Sciatic nerve (tissue), 2 donors: ENCODE results near the gene ISYNA1. TPM values are rescaled to one million over a fixed set of nuclear protein-coding genes. Genes with fewer than 3 reads are reported as not detected.

Source experiments
- ATAC-seq: fragments of 200-7000 bp; cut with Tn5 transposase; one replicate; pipeline ENCODE4 v1.9.1; 2020; ENCODE audit warnings: mild to moderate bottlenecking, moderate library complexity
- DNase-seq: peaks from one replicate; pipeline ENCODE4 v3.0.0-alpha.2; 2020; ENCODE audit warnings: low spot score
- intact Hi-C: fragments of 100-400 bp; cut with DNase I; formaldehyde crosslinking; loops from one replicate; pipeline ENCODE4 v1.14.2; 2022
- total RNA-seq: library from RNA; stranded (reverse); fragmentation: NEBNext Ultra II Directional; extraction: Animal tissue kit (Norgen Biotek cat#: 25700); gene quantifications from one replicate; pipeline ENCODE4 v1.2.1, GENCODE V29; 2021
- donor health status: DM: no; HTN: no; CAD: no.
- donor health status: DM: no; HTN: no; CAD: no.

ISYNA1 gene
- total RNA-seq, result 112 TPM

DNA sequence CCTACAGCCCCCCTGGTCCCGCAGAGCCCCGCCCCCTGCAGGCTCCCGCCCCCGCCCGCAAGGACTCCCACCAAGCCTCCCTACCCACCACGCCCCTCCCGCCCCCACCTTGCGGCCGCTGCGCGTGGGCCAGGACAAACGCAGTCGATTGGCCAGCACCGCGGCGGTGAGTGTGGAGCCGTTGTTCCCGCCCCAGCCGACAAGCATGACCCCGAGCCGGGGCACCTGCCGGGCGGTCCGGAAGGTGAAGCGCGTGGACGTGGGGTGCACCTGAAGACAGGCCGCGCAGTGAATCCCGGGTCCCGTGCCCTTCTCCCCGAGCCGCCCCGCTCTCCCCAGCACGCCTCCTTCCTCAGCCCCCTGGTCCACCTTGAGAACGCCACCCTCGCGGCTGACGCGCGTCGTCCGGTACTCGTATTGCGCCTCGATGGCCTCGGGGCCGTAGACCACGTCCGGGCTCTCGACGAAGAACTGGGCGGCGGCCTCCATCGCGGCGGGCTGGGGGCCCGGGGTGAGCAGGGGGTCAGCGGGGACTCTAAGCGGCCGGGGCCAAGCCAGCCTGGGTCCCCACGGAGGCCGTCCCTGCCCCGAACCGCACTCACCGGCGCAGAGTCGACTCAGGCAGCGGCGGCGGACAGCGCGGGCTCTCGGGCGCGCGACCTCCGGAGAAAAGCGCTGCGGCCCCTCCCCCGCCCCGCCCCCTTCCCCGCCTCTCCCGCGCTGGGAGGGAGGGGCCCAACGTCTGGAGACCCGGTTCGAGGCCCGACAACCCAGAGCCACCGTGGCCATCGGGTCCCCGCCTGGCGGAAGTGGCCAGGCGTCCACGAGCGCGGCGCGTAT lies at the start of gene ISYNA1:
Gene ISYNA1 (minus strand): TSS at position 643 of the 840 bp plus-strand sequence. CDS start 154 bp downstream, at position 489.
- ATAC-seq (peak; percentile 47), DNase-seq (no peak)
- intact Hi-C loops, result no loop called here

- ATAC-seq, result no peak
- no peak for DNase-seq
- intact Hi-C loops, result no loop called here
These were observed 48.8 kb upstream of the ISYNA1 start for GRCh38 chr19:18486746-18487145.

- ATAC-seq (no peak), DNase-seq (no peak)
- intact Hi-C loops, result no loop called here
These were observed 47.1 kb upstream of the ISYNA1 start for GRCh38 chr19:18484992-18485391.

- intact Hi-C loops, result no loop called here
- ATAC-seq (no peak), DNase-seq (no peak)
These were observed 45.4 kb upstream of the ISYNA1 start for GRCh38 chr19:18483119-18483890.

DNA sequence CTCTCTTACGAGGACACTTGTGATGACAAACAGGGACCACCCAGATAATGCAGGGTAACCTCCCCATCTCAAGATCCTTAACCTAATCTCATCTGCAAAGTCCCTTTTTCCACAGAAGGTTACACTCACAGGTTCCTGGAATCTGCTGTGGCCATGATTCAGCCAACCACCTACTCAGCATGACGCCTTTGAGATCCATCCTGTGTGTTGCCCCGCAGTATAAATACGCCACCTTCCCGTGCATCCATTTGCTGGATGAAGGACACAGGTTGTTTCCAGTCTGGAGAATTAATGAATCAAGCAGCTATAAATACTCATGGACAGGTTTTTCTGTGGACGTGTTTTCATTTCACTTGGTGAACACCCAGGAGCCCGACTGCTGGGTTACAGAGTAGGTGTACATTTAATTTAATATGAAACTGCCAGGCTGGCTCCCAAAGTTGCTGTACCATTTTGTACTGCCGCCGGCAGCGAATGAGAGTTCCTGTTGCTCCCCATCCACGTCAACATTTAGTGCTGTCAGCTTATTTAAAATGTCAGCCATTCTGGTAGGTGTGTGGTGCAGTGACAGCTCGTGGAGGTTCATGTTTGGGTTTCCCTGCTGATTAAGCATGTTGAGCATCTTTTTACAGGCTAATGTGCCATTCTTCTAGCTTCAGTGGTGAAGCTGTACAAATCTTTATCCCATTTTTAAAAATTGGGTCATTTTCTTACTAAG lies 43.7 kb upstream of the ISYNA1 start:
- no peak for ATAC-seq
- intact Hi-C loops, result no loop called here

DNA sequence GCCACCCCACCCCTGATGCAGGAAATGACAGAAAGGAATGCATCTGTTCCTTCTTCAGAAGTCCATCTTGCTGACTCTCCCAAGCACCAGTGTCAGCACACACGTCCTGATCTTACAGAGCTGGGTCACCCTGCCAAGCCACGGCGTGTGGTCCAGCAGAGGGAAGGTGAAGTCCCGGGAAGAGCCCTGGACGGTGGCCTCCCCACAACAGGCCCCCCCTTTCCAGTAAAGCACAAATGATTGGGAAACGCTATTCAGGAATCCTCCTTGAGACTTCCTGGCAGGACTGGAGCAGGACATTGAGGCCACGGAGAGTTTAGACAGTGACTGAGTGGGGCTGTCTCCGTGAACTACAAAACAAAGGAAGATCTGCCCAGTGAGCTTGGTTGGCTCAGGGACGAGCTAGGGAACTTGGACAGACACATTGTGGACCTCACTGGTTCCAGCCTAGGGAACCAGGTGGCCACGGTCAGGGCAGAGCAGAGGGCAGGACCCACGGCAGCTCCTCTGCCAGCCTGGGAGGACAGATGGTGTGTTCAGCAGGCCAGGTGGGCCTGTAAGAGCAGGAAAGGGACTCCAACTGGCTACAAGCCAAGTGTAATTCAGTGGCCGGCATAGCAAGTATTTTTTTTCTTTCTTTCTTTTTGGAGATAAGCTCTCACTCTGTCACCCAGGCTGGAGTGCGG lies 42.2 kb upstream of the ISYNA1 start:
- ATAC-seq (peak; percentile 84), DNase-seq (peak; percentile 86)
- intact Hi-C loops, result no loop called here

More for the DNA sequence above, 43.7 kb upstream of the ISYNA1 start:
- DNase-seq, result no peak

- intact Hi-C loops, result loop anchor here (10.0 kb wide), 1 partner anchor 86 kb away; no protein-coding TSS in a partner anchor
- DNase-seq (peak; percentile 88), ATAC-seq (peak; percentile 87)
These were observed 40.8 kb upstream of the ISYNA1 start for GRCh38 chr19:18478545-18479311.

GRCh38 chr19:18477974-18478373 lies 40.0 kb upstream of the ISYNA1 start:
- intact Hi-C loops, result loop anchor here (10.0 kb wide), 1 partner anchor 87 kb away; no protein-coding TSS in a partner anchor
- ATAC-seq (no peak), DNase-seq (no peak)

DNA sequence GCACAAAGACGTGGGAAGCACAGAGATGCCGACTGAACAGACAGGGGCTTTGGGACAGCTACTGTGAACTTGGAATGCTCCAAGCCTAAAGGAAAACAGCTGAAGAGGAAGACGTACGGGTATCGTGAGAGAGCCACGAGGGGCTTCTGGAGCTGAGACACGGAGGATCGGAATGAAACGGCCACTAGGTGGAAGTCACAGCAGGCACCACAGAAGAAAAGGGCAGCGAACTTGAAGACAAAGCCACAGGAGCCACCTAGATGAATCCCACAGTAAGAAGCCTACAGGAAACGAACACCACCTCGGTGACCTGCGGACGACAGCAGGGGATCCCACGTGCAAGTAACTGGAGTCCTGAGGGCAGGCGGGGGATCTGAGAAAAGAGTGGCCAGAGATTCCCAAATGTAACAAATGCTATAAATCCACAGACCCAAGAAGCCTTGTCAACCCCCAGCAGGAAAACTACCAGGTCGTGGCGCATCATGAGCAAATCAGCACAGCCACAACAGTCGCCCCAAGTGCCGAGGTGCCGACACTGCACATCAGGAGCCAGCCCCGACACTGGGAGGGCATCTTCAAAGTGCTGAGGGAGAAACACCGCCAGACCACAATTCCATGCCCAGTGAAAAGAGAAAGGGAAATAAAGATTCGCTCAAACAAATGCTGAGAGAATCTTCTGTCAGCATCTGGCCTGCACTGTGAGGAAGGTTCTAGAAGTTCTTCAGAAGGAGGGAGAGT lies 39.3 kb upstream of the ISYNA1 start:
- no peak for ATAC-seq
- intact Hi-C loops, result loop anchor here (10.0 kb wide), 1 partner anchor 88 kb away; no protein-coding TSS in a partner anchor
- no peak for DNase-seq

GRCh38 chr19:18476507-18477041 lies 38.6 kb upstream of the ISYNA1 start:
- ATAC-seq, result no peak
- intact Hi-C loops, result loop anchor here (10.0 kb wide), 1 partner anchor 88 kb away; no protein-coding TSS in a partner anchor
- no peak for DNase-seq

- DNase-seq (no peak), ATAC-seq (no peak)
- intact Hi-C loops, result loop anchor here (10.0 kb wide), 1 partner anchor 89 kb away; no protein-coding TSS in a partner anchor
These were observed 37.9 kb upstream of the ISYNA1 start for GRCh38 chr19:18475762-18476331.

DNA sequence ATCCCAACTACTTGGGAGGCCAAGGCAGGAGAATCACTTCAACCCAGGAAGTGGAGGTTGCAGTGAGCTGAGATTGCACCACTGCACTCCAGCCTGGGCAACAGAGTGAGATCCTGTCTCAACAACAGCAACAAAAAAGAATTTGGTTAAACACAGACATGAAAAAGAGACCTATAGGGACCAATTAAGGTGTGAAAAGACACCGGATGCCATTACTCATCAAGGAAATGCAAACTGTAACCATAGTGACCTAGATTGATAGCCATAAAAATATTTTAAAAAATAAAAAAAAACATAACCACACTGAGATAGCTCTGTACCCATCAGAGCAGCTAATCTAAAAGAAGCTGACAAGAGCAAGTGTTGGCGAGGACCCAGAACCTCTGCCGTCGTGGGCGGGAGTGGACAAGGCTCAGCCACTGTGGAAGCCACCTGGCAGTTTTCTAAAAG lies 37.1 kb upstream of the ISYNA1 start:
- ATAC-seq (no peak), DNase-seq (no peak)
- intact Hi-C loops, result loop anchor here (10.0 kb wide), 1 partner anchor 90 kb away; no protein-coding TSS in a partner anchor

DNA sequence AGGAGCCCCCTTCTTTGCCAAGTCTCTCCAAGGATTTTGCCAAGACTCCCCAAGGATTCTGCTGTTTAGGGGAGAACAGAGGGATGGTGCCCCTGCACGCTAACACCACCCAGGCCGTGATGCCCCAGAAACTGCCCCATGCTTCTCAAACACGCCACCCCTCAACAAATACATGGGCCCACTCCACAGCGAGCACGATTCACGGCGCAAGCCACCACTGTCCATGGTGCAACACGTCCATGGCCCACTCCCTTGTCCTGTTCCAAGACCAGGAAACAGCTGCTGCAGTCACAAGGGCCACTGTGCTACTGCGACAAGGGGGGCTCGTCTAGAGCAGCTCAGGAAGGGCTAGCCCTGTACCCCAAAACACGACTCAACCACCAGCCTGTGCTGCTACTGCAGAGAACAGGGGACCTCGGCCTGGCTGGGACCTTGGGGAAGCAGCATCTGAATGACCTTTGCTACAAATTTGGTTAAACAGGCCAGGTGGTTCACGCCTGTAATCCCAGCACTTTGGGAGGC lies 36.5 kb upstream of the ISYNA1 start:
- ATAC-seq, result no peak
- no peak for DNase-seq
- intact Hi-C loops, result loop anchor here (10.0 kb wide), 1 partner anchor 90 kb away; no protein-coding TSS in a partner anchor

DNA sequence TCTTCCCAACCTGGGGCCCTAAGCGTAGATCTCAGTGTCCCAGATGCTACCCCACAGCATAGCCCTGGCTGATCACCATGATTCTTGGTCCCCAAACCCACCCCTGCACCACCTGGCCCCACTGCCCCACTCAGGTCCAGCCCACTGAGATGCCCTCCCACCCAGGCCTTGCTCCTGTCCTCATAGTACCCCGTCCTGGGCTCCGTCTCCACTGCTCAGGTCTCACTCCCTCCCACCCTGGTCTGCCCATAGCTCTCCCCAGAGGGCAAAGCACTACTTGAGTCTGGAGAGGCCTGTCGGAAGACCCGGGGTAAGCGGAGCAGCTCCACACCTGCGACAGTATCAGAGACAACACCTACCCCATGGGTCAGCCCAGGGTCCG lies 35.8 kb upstream of the ISYNA1 start:
- ATAC-seq, result no peak
- intact Hi-C loops, result loop anchor here (10.0 kb wide), 1 partner anchor 91 kb away; no protein-coding TSS in a partner anchor
- DNase-seq, result no peak

GRCh38 chr19:18473003-18473705 lies 35.2 kb upstream of the ISYNA1 start:
- intact Hi-C loops, result loop anchor here (10.0 kb wide), 1 partner anchor 92 kb away; no protein-coding TSS in a partner anchor
- ATAC-seq (no peak), DNase-seq (no peak)
